GM19372 (cell line): ENCODE measurements around the gene RIMS1.
"Not testable (repeated sequence)": the region's sequence is repeated elsewhere in the genome, so short reads cannot be mapped to it uniquely, and the experiment has no call there.

ENCODE experiments used
- ATAC-seq: cut with Tn5 transposase; IDR thresholded peaks from one replicate; pipeline ENCODE4 v1.9.1; 2021; ENCODE audit warnings: mild to moderate bottlenecking, low read depth, moderate library complexity; ENCODE audit not compliant: unreplicated experiment

Gene RIMS1

GRCh38 chr6:71967436-71967835 is 81.1 kb downstream of the RIMS1 start:
- no peak for ATAC-seq

DNA sequence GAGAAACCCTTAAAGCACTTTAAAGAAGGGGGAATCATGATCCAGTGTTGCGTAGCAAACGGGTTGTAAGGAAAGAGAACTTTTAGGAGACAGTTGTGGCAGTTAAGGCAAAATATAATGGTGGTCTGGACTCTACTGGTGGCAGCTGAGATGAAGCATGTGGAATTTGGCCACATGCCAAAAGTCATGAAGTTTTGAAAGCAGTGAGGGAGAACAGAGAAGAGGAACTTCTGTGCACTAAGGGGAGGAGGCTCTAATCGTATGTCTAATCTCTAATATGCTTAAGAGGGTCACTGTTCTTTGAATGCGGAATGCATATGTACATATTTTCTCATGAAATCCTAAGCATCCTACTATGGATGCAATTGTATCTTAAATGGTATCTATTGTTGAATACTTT is 91.5 kb downstream of the RIMS1 start:
- peak; percentile 32 for ATAC-seq

DNA sequence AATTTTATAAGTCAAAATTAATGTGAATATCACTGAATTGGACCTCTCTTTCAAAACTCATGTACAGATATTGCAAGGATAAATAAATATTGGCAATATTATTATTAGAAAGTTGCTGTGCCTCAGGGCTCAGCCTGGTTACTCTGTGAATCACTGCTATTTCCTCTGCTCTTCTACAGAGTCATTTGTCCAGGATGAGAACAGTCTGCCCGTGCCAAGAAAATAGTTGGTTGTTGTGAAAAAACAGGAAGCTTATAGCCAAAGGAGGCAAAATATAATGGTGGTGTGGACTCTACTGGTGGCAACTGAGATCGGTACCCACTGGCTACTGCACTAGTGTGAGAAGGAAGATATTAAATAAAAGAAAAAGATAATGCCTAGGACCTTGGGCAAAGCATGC is 93.6 kb downstream of the RIMS1 start:
- no peak for ATAC-seq

DNA sequence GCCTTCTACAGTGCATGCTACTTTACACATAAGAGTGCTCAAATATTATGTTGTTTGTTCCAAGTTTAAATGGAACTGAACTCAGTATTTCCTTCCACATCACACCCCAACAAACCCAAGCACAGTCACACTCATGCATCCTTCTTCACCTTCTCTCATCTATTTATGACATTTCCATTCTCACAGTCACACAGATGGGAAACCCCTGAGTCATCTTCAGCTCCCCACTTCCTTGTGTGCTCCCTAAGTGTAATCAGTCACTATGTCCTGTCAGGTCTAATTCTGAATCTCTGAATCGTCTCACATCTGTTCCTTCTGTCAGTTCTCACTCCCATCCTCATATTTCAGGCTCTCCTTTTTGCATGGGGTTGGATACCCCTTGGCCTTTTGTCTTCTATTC is 96.0 kb downstream of the RIMS1 start:
- ATAC-seq: peak; percentile 82

GRCh38 chr6:71983131-71983530 is 96.8 kb downstream of the RIMS1 start:
- ATAC-seq: no peak

DNA sequence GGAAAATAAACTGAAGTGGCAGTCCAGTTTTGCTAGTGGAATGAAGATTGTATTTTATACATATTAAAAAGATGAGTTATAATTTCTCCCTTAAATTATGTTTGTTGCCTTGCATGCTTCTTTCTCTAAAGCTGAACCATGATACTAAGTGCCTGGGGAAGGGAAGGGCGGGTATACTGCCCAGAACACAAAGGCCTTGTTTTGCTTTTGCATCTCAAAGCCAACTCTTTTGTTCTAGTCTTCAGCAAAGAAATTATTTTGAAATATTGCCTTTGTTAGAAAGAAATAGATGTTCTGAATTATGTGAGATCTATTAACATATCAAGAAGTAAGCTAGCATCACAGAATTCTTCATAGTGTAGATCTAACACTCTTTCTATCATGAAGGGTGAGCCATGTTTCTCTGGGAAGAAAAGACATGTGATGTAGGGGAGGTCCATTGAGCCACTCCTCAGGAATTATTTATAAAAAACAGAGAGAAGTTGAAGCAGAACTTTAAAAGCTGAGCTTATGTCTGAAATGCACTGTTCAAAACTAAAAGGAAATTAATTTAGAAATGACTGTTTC is 108.4 kb downstream of the RIMS1 start:
- no peak for ATAC-seq

DNA sequence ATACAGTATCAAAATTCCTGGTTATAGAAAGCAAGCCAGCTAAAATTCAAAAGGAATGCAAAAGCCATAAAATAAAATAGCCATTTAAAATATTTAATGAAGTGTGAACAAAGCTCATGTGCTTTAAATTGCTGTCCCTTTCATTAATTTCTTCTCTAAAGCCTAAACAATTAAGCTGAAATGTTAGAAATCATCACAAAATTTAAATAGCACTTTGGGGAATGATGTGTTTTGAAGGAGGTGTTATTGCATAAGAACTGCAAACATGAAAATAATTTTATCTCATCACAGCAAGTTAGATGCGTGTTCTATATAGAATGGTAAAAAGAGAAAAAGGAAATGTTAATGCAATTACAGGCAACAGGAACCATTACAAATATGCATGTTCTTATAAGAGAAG is 111.0 kb downstream of the RIMS1 start:
- ATAC-seq: no peak

- no peak for ATAC-seq
Measured at GRCh38 chr6:72002415-72002814, 116.1 kb downstream of the RIMS1 start.

DNA sequence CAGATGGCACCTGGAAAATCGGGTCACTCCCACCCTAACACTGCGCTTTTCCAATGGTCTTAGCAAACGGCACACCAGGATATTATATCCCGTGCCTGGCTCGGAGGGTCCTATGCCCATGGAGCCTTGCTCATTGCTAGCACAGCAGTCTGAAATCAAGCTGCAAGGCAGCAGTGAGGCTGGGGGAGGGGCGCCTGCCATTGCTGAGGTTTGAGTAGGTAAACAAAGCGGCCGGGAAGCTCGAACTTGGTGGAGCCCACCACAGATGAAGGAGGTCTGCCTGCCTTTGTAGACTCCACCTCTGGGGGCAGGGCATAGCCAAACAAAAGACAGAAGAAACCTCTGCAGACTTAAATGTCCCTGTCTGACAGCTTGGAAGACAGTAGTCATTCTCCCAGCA is 120.2 kb downstream of the RIMS1 start:
- ATAC-seq: not testable (repeated sequence)

GRCh38 chr6:72022830-72023229 is 136.5 kb downstream of the RIMS1 start:
- ATAC-seq: no peak

GRCh38 chr6:72031471-72031870 is 145.1 kb downstream of the RIMS1 start:
- no peak for ATAC-seq

DNA sequence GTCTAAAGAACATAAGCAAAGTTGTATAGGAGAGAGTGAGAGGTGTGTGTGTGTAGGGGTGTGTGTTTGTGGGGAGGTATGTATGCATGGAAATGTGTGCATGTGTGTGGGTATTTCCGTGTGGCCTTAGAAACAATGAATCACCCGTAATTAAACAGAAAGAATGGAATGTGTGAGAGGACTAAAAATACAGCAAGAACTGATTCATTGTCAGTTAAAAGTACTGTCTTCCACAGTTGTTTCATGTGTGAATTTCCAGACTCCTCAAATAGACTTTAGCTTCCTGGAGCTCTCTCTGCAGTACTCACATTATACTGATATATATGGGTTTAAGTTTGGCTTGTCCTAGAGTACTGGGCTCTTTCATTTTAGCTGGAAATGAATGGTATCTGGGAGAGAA is 145.7 kb downstream of the RIMS1 start:
- no peak for ATAC-seq

- no peak for ATAC-seq
Measured at GRCh38 chr6:72035486-72035885, 149.1 kb downstream of the RIMS1 start.

- ATAC-seq: no peak
Measured at GRCh38 chr6:72035966-72036365, 149.6 kb downstream of the RIMS1 start.

- ATAC-seq: no peak
Measured at GRCh38 chr6:72037006-72037405, 150.7 kb downstream of the RIMS1 start.

GRCh38 chr6:72040111-72040510 is 153.8 kb downstream of the RIMS1 start:
- ATAC-seq: no peak

GRCh38 chr6:72042088-72042487 is 155.7 kb downstream of the RIMS1 start:
- ATAC-seq: no peak

DNA sequence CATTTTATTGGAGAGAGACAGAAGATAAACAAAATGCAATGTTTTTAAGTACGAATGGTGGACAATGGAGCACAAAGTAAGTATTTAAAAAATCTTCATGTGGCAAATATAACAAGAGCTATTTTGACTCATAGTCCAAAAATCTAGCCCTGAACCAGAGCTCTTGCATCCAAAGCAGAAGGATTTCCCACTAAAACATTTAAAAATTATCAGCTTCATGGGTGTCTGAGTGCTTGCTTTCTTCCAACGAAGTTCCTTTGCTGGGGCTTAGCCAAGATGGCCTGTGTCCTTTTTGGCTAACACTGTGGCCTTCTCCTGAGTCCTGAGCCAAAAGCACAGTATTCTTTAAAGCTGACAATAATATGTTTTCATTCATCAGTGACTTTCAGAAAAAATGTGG is 161.7 kb downstream of the RIMS1 start:
- ATAC-seq: no peak

- ATAC-seq: no peak
Measured at GRCh38 chr6:72049376-72049775, 163.0 kb downstream of the RIMS1 start.

GRCh38 chr6:72061286-72061685 is 174.9 kb downstream of the RIMS1 start:
- ATAC-seq: no peak

GRCh38 chr6:72064399-72064975 is 178.1 kb downstream of the RIMS1 start:
- no peak for ATAC-seq

DNA sequence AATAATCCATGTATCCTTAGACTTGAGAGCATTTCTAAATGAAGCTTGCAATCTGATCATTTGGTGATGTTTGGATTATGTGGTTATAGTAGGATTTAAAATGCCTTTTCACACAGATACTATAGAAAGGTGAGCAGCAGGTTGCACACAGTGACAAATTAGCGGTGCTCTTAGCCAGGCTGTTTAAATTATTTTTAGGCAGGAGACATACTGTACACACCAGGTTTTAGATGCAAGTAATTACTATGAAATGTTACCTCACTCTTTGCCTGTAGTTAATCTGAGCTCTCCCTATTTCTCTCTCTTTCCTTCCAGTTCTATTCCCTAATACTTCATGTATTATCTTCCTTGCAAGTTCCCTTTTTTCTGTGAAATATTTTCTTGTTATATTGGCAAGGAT is 191.7 kb downstream of the RIMS1 start:
- ATAC-seq: no peak
